Stomach (tissue), 4 donors: Measurements from ENCODE around the gene SUPT3H.

ENCODE experiments used
- EP300 ChIP-seq: sonication (generic); formaldehyde crosslinking; IDR thresholded peaks from one replicate; pipeline ENCODE4 v1.6.1; 2017; ENCODE audit warnings: antibody characterized with exemption
- POLR2A ChIP-seq, 4 donors: fragments of 450-650 bp; IDR thresholded peaks; one replicate each; pipeline ENCODE4 v1.6.1; 2016; ENCODE audit warnings: antibody characterized with exemption in 4 of 4, control low read depth in 2 of 4, mild to moderate bottlenecking in 1 of 4, moderate library complexity in 1 of 4
- TF ChIP-seq, protein P1 (sequence below), 7 experiments: fragments of 450-650 bp in 4 of 7; fragments of 200-600 bp in 3 of 7; sonication (generic) in 3 of 7; IDR thresholded peaks; one replicate each; pipeline ENCODE4 v1.5.1; 2016 to 2019; ENCODE audit warnings: antibody characterized with exemption in 7 of 7, control low read depth in 2 of 7, mild to moderate bottlenecking in 1 of 7

DNA sequence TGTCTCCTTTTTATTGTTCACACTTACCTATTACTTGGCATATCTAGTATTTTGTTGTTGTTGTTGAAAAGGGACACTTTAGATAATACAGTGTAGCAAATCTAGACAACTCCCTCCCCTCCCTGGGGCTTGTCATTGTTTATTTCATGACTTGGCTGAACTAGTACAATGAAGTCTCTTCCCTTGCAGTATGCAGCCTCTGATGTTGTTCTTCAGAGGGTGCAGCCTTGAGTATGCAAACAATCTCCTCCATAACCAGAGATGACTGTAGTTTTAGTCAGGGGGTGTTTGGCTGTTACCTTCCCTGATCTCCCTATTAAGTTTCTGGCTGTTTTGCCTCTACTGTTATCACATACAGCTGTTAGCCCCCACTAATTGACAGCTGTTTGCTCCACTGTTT, 365.0 kb downstream of the SUPT3H start:
- TF ChIP-seq, protein P1, sequence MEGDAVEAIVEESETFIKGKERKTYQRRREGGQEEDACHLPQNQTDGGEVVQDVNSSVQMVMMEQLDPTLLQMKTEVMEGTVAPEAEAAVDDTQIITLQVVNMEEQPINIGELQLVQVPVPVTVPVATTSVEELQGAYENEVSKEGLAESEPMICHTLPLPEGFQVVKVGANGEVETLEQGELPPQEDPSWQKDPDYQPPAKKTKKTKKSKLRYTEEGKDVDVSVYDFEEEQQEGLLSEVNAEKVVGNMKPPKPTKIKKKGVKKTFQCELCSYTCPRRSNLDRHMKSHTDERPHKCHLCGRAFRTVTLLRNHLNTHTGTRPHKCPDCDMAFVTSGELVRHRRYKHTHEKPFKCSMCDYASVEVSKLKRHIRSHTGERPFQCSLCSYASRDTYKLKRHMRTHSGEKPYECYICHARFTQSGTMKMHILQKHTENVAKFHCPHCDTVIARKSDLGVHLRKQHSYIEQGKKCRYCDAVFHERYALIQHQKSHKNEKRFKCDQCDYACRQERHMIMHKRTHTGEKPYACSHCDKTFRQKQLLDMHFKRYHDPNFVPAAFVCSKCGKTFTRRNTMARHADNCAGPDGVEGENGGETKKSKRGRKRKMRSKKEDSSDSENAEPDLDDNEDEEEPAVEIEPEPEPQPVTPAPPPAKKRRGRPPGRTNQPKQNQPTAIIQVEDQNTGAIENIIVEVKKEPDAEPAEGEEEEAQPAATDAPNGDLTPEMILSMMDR (IDR thresholded peaks at IDR 0.05): no peak
- TF ChIP-seq POLR2A (IDR thresholded peaks at IDR 0.05): no peak
- TF ChIP-seq EP300: no peak
